K562 (cell line): ENCODE data around the gene AMT. TPM values are rescaled to one million over a fixed set of nuclear protein-coding genes. Genes with fewer than 3 reads are reported as not detected.

Experiments
- ATAC-seq: fragments of 200-7000 bp; cut with Tn5 transposase; 3 replicates; pipeline ENCODE4 v1.9.1; 2020; ENCODE audit warnings: moderate library complexity
- BruUV-seq: library from RNA; stranded (reverse); fragments of 400-500 nt; replicated peaks from 2 replicates; lab custom pipeline; 2021; lab: Mats Ljungman, UMichigan
- CTCF ChIA-PET: fragments of 300-600 bp; formaldehyde crosslinking; extraction: SDS; loops from one replicate; lab custom pipeline; 2021; ENCODE audit warnings: low intra/inter-chr PET ratio; lab: Yijun Ruan, JAX
- POLR2A ChIA-PET: fragments of 300-600, 350-650 bp; sonication (Branson Sonifier 250); formaldehyde crosslinking; extraction: SDS; loops from one replicate; lab custom pipeline; 2021; ENCODE audit warnings: antibody characterized with exemption, inconsistent platforms; lab: Yijun Ruan, JAX
- DNase-seq, 4 experiments: peaks; one replicate each; pipeline versions ENCODE4 v3.0.0 to v3.0.0-alpha.2; 2011 to 2018; ENCODE audit warnings: low spot score in 3 of 4, mixed read lengths in 3 of 4; ENCODE audit errors: extremely low read depth in 1 of 4
- FAIRE-seq: peaks from 2 replicates; lab custom pipeline; 2011; peaks lifted over from hg19 to GRCh38; lab: Jason Lieb, UNC
- H2AFZ ChIP-seq: 2 replicates; pipeline ENCODE4 v1.6.0; 2011; ENCODE audit warnings: low read depth, low read length, control low read depth, inconsistent platforms
- H3K27ac ChIP-seq: fragments of 200-600 bp; 3 replicates; pipeline ENCODE4 v1.8.0; 2011; ENCODE audit warnings: low read depth, mild to moderate bottlenecking, control low read depth, inconsistent platforms, low read length, moderate library complexity, mixed read lengths; ENCODE audit errors: extremely low read depth
- H3K27me3 ChIP-seq, 2 experiments: fragments of 300-600 bp in 1 of 2; 2 replicates in 1 of 2; 3 replicates in 1 of 2; pipeline versions ENCODE4 v1.6.0 to v1.8.0; 2011; ENCODE audit warnings: inconsistent platforms in 2 of 2, low read length in 2 of 2, mild to moderate bottlenecking in 1 of 2, mixed read lengths in 1 of 2, moderate library complexity in 1 of 2; ENCODE audit not compliant: control insufficient read depth in 2 of 2, insufficient read depth in 2 of 2
- H3K36me3 ChIP-seq: fragments of 300-600 bp; 3 replicates; pipeline ENCODE4 v1.8.0; 2011; ENCODE audit warnings: mild to moderate bottlenecking, low read length, inconsistent platforms; ENCODE audit not compliant: control insufficient read depth, insufficient read depth
- H3K4me1 ChIP-seq, 2 experiments: fragments of 200-600 bp in 1 of 2; replicated peaks in 1 of 2; 2 replicates in 1 of 2; 3 replicates in 1 of 2; pipeline versions ENCODE4 v1.5.1 to v1.8.0; 2011; ENCODE audit warnings: inconsistent platforms in 2 of 2, low read length in 2 of 2, mild to moderate bottlenecking in 1 of 2, mixed read lengths in 1 of 2, moderate library complexity in 1 of 2; ENCODE audit not compliant: control insufficient read depth in 2 of 2, insufficient read depth in 2 of 2
- H3K4me2 ChIP-seq: 2 replicates; pipeline ENCODE4 v1.6.1; 2011; ENCODE audit warnings: low read length, control low read depth, inconsistent platforms, mixed read lengths; ENCODE audit not compliant: insufficient read depth
- H3K4me3 ChIP-seq: fragments of 200-600 bp; sonication (generic), shearing (Covaris generic); 2 replicates; pipeline ENCODE4 v1.5.1; 2016; ENCODE audit warnings: control low read depth, inconsistent platforms
- H3K79me2 ChIP-seq: fragments of 200-600 bp; 3 replicates; pipeline ENCODE4 v1.8.0; 2011; ENCODE audit warnings: low read length, inconsistent platforms; ENCODE audit not compliant: control insufficient read depth, insufficient read depth
- H3K9ac ChIP-seq, 2 experiments: 2 replicates each; pipeline versions ENCODE4 v1.6.0 to v1.6.1; 2011; ENCODE audit warnings: low read depth in 2 of 2, low read length in 2 of 2, control low read depth in 1 of 2, inconsistent platforms in 1 of 2, mild to moderate bottlenecking in 1 of 2, mixed read lengths in 1 of 2; ENCODE audit not compliant: insufficient read depth in 1 of 2
- H3K9me1 ChIP-seq: one replicate; pipeline ENCODE4 v1.6.0; 2011; ENCODE audit warnings: inconsistent platforms, mild to moderate bottlenecking, low read length, moderate library complexity; ENCODE audit not compliant: control insufficient read depth, insufficient read depth
- H3K9me3 ChIP-seq: replicated peaks from 2 replicates; pipeline ENCODE4 v1.5.1; 2011; ENCODE audit warnings: low read depth, low read length, inconsistent platforms; ENCODE audit not compliant: control insufficient read depth, insufficient read depth
- H4K20me1 ChIP-seq: replicated peaks from 2 replicates; pipeline ENCODE4 v1.6.1; 2011; ENCODE audit warnings: low read length, inconsistent platforms, mixed read lengths; ENCODE audit not compliant: control insufficient read depth, insufficient read depth
- ATF3 ChIP-seq, 2 experiments: fragments of 450-650 bp in 1 of 2; sonication (generic) in 1 of 2; formaldehyde crosslinking in 1 of 2; IDR thresholded peaks in 1 of 2; conservative IDR thresholded peaks in 1 of 2; 2 replicates each; pipeline versions ENCODE4 v1.6.1 to v1.8.1; 2016 to 2023; ENCODE audit warnings: mild to moderate bottlenecking in 2 of 2, moderate library complexity in 2 of 2, inconsistent platforms in 1 of 2, missing genetic modification reagents in 1 of 2
- IRF1 ChIP-seq: sonication (generic); formaldehyde crosslinking; IDR thresholded peaks from 2 replicates; pipeline ENCODE4 v1.8.0; 2022; ENCODE audit warnings: missing genetic modification reagents, mild to moderate bottlenecking, borderline replicate concordance
- L3MBTL2 ChIP-seq: fragments of 450-650 bp; IDR thresholded peaks from 2 replicates; pipeline ENCODE4 v1.6.1; 2016; ENCODE audit warnings: mild to moderate bottlenecking, moderate library complexity
- RBM17 ChIP-seq: fragments of 200-400 bp; formaldehyde crosslinking; IDR thresholded peaks from 2 replicates; pipeline ENCODE4 v1.6.1; 2017; ENCODE audit warnings: low read depth, mild to moderate bottlenecking, low read length, borderline replicate concordance
- SAFB ChIP-seq: fragments of 200-400 bp; formaldehyde crosslinking; IDR thresholded peaks from 2 replicates; pipeline ENCODE4 v1.6.1; 2017; ENCODE audit warnings: low read depth, low read length, borderline replicate concordance
- ZBTB43 ChIP-seq: sonication (generic); formaldehyde crosslinking; IDR thresholded peaks from 2 replicates; pipeline ENCODE4 v1.8.0; 2023; ENCODE audit warnings: mild to moderate bottlenecking, missing genetic modification reagents
- WGBS: fragments of 100-300 bp; shearing (Covaris generic); methylation state at CpG from one replicate; pipeline ENCODE4 v1.1.6; 2016; ENCODE audit warnings: low coverage, mixed read lengths; ENCODE audit not compliant: insufficient coverage; ENCODE audit errors: missing lambda C conversion rate; 5-methylcytosine and 5-hydroxymethylcytosine counted together
- in situ Hi-C: fragments of 300-500 bp; cut with MboI; formaldehyde crosslinking; loops from 4 replicates; pipeline ENCODE4 v1.15.0; 2018; ENCODE audit warnings: inconsistent platforms, mixed read lengths
- intact Hi-C: fragments of 100-400 bp; cut with micrococcal nuclease; formaldehyde crosslinking; loops from 2 replicates; pipeline ENCODE4 v1.14.2; 2022
- polyA plus RNA-seq, 8 experiments: library from polyadenylated mRNA; depleted of rRNA in 4 of 8; stranded (reverse) in 5 of 8; unstranded in 3 of 8; fragments of >200 nt; fragmentation: Nextera tagmentation in 2 of 8; fragmentation: Illumina TruSeq in 1 of 8; extraction: Ambion mirVana in 2 of 8; extraction: Trizol in 1 of 8; gene quantifications; 2 replicates each; pipeline versions ENCODE4 v1.2.1 to v1.2.3, GENCODE V29; 2011 to 2014; ENCODE audit warnings: inconsistent platforms in 1 of 8, missing spikeins in 1 of 8
- total RNA-seq, 7 experiments: library from RNA; depleted of rRNA in 6 of 7; stranded (reverse); fragments of >200 nt in 6 of 7; fragmentation: Illumina TruSeq in 2 of 7; extraction: Trizol in 2 of 7; gene quantifications; 2 replicates each; pipeline versions ENCODE4 v1.2.1 to v1.2.3, GENCODE V29; 2011 to 2021; ENCODE audit warnings: low replicate concordance in 1 of 7
- TF ChIP-seq, protein P1 (sequence below): fragments of 200-800 bp; sonication (Bioruptor generic); IDR thresholded peaks from 2 replicates; pipeline ENCODE4 v1.6.1; 2017; ENCODE audit warnings: missing genetic modification characterization, missing compliant biosample characterization

AMT gene
- total and polyA plus RNA-seq, 9 of the 15 experiments (the other 6 are each of a cell fraction or from before 2014, with no cell fraction given): 0.14 to 2.1 (median 0.52) TPM

DNA sequence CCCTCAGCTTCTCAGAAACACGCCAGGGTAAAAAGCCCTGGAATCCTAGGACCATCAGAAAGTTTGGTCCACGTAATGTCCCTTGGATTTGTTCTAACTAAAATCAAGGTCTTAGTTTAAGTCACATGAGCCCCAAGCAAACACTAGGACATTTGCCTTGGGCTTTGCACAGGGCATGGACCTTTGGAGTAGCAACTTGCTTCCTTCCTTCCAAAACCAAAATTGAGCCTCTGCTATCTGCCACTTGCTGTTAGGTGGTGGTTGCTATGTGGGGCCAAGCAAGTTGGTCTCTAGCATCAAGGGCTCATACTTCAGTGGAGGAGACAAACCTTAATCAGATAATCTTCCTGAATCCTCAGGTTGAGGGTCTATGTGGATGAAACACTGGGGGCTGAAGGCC, 43.8 kb upstream of the AMT start:
- no peak for TF ChIP-seq L3MBTL2
- TF ChIP-seq SAFB: no peak
- 0 out of 2 replicates have a peak, but pooled peaks have one; percentile 42 for TF ChIP-seq ZBTB43 (CRISPR knock-in tag)
- TF ChIP-seq IRF1 (CRISPR knock-in tag): 0 out of 2 replicates have a peak, but pooled peaks have one; percentile 40
- no peak for TF ChIP-seq RBM17
- TF ChIP-seq ATF3 (IDR thresholded peaks at IDR 0.05): no peak
- TF ChIP-seq ATF3 (CRISPR knock-in tag; conservative IDR thresholded peaks at IDR 0.05): no peak
- TF ChIP-seq, protein P1, sequence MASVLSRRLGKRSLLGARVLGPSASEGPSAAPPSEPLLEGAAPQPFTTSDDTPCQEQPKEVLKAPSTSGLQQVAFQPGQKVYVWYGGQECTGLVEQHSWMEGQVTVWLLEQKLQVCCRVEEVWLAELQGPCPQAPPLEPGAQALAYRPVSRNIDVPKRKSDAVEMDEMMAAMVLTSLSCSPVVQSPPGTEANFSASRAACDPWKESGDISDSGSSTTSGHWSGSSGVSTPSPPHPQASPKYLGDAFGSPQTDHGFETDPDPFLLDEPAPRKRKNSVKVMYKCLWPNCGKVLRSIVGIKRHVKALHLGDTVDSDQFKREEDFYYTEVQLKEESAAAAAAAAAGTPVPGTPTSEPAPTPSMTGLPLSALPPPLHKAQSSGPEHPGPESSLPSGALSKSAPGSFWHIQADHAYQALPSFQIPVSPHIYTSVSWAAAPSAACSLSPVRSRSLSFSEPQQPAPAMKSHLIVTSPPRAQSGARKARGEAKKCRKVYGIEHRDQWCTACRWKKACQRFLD (CRISPR knock-in tag): peak; percentile 22; the same call in 1 of the 2 replicates
- no peaks in the 10 kb centered on the region for H3K9me1 ChIP-seq
- H3K27ac ChIP-seq: peak overlapping the region; percentile 74; the same call in 1 of the 3 replicates
- 83% methylated on average over 1 of the region's 2 CpGs for WGBS
- peaks cover 30 to 38% of the 10 kb centered on the region in 2 experiments for H3K4me1 ChIP-seq
- no peaks in the 10 kb centered on the region for H3K9me3 ChIP-seq
- CTCF ChIA-PET: no interaction called here
- ATAC-seq (no peak), FAIRE-seq (no peak), DNase-seq (no peak)
- peaks cover 7% of the 10 kb centered on the region for H3K79me2 ChIP-seq
- peak overlapping the region; percentile 17 to 81; a peak in 1 of 4 replicates for H3K9ac ChIP-seq
- H3K36me3 ChIP-seq: no peaks in the 10 kb centered on the region; the same call in 2 of the 3 replicates
- no peaks in the 10 kb centered on the region for H4K20me1 ChIP-seq
- no peak overlapping the region for H3K4me2 ChIP-seq
- in situ Hi-C loops (no loop called here), intact Hi-C loops (no loop called here)
- H3K27me3 ChIP-seq: no peaks in the 10 kb centered on the region
- BruUV-seq: no TSS peak
- H3K4me3 ChIP-seq: no peak overlapping the region
- H2AFZ ChIP-seq: peak overlapping the region; percentile 76; the same call in 1 of the 2 replicates
- POLR2A ChIA-PET: interaction anchor here (0.6 to 1.3 kb wide), 4 partner anchors 10 to 404 kb away, joined by 3 to 4 read pairs (median 4); no protein-coding TSS in a partner anchor
